ENCODE results near the gene AP3B1. TPM values are rescaled to one million over a fixed set of nuclear protein-coding genes. Genes with fewer than 3 reads are reported as not detected.

The AP3B1 gene
- total RNA-seq, 2 experiments from 2014 or later, result 32.5 to 39.5 TPM

- ChIA-PET CTCF (ENCODE audit: unreplicated experiment) (interaction anchor here (1.0 kb wide), 1 partner anchor 14 kb away, joined by 3 read pairs; no protein-coding TSS in a partner anchor), POLR2A (interaction anchor here (0.8 to 1.0 kb wide), 3 partner anchors 16 to 80 kb away, joined by 3 read pairs; no protein-coding TSS in a partner anchor)
- no peaks in the 10 kb centered on the region for H3K9me2 ChIP-seq (ENCODE audit: insufficient read depth, low read length)
- H3K79me2 ChIP-seq (ENCODE audit: insufficient read depth, low read depth, low read length), result no peaks in the 10 kb centered on the region
- H3K27ac ChIP-seq (ENCODE audit: low read depth, low read length, poor library complexity, severe bottlenecking), result no peak overlapping the region
- H3K9me3 ChIP-seq (ENCODE audit: low read length), result no peaks in the 10 kb centered on the region
- BruUV-seq (replicated peaks), result no TSS peak
- intact Hi-C loops (cut with micrococcal nuclease; ENCODE audit: unreplicated experiment), result no loop called here
- no peaks in the 10 kb centered on the region for H3K36me3 ChIP-seq (ENCODE audit: insufficient read depth, low read length)
- no peak overlapping the region for H3K4me2 ChIP-seq (ENCODE audit: low read length)
- H4K20me1 ChIP-seq (ENCODE audit: insufficient read depth, low read length), result no peaks in the 10 kb centered on the region
- no peak for TF ChIP-seq EZH2phosphoT487 (IDR thresholded peaks at IDR 0.05; ENCODE audit: borderline replicate concordance, low read depth, low read length)
- no peak for TF ChIP-seq CTCF (conservative IDR thresholded peaks at IDR 0.05; ENCODE audit: low read length)
- no peak overlapping the region for H2AFZ ChIP-seq (ENCODE audit: low read length)
- H3K4me3 ChIP-seq (ENCODE audit: low read depth, low read length, poor library complexity, severe bottlenecking), result no peak overlapping the region
- no peaks in the 10 kb centered on the region for H3K4me1 ChIP-seq (ENCODE audit: insufficient read depth, low read length, poor library complexity, severe bottlenecking)
- DNase-seq (ENCODE audit: low spot score), result no peak
Observed at GRCh38 chr5:77970891-77971290, 323.6 kb downstream of the AP3B1 start.

GRCh38 chr5:77963795-77964194, 330.7 kb downstream of the AP3B1 start:
- Histone ChIP-seq H3K9me3 (ENCODE audit: low read length) (no peaks in the 10 kb centered on the region), H2AFZ (ENCODE audit: low read length) (no peak overlapping the region), H3K4me1 (ENCODE audit: insufficient read depth, low read length, poor library complexity, severe bottlenecking) (no peaks in the 10 kb centered on the region), H3K79me2 (ENCODE audit: insufficient read depth, low read depth, low read length) (no peaks in the 10 kb centered on the region), H3K9me2 (ENCODE audit: insufficient read depth, low read length) (no peaks in the 10 kb centered on the region), H3K4me2 (ENCODE audit: low read length) (no peak overlapping the region), H3K27ac (ENCODE audit: low read depth, low read length, poor library complexity, severe bottlenecking) (no peak overlapping the region), H3K36me3 (ENCODE audit: insufficient read depth, low read length) (no peaks in the 10 kb centered on the region), H4K20me1 (ENCODE audit: insufficient read depth, low read length) (no peaks in the 10 kb centered on the region), H3K4me3 (ENCODE audit: low read depth, low read length, poor library complexity, severe bottlenecking) (no peak overlapping the region)
- POLR2A ChIA-PET, result no interaction called here
- no peak for DNase-seq (ENCODE audit: low spot score)
- CTCF ChIA-PET (ENCODE audit: unreplicated experiment), result interaction anchor here (0.6 kb wide), 1 partner anchor 179 kb away, joined by 3 read pairs; no protein-coding TSS in a partner anchor
- TF ChIP-seq CTCF (conservative IDR thresholded peaks at IDR 0.05; ENCODE audit: low read length), result no peak
- no peak for TF ChIP-seq EZH2phosphoT487 (IDR thresholded peaks at IDR 0.05; ENCODE audit: borderline replicate concordance, low read depth, low read length)
- intact Hi-C loops (cut with micrococcal nuclease; ENCODE audit: unreplicated experiment), result no loop called here
- no TSS peak for BruUV-seq (replicated peaks)

GRCh38 chr5:77960863-77961396, 333.6 kb downstream of the AP3B1 start:
- no peaks in the 10 kb centered on the region for H4K20me1 ChIP-seq (ENCODE audit: insufficient read depth, low read length)

More at GRCh38 chr5:77960863-77961396, 333.6 kb downstream of the AP3B1 start:
- H3K79me2 ChIP-seq (ENCODE audit: insufficient read depth, low read depth, low read length), result no peaks in the 10 kb centered on the region
- CTCF ChIA-PET (ENCODE audit: unreplicated experiment), result no interaction called here
- POLR2A ChIA-PET, result no interaction called here
- BruUV-seq (replicated peaks), result no TSS peak
- H3K27ac ChIP-seq (ENCODE audit: low read depth, low read length, poor library complexity, severe bottlenecking), result no peak overlapping the region
- H3K4me2 ChIP-seq (ENCODE audit: low read length), result no peak overlapping the region
- intact Hi-C loops (cut with micrococcal nuclease; ENCODE audit: unreplicated experiment), result no loop called here
- H3K9me2 ChIP-seq (ENCODE audit: insufficient read depth, low read length), result no peaks in the 10 kb centered on the region
- no peak for TF ChIP-seq EZH2phosphoT487 (IDR thresholded peaks at IDR 0.05; ENCODE audit: borderline replicate concordance, low read depth, low read length)
- TF ChIP-seq CTCF (conservative IDR thresholded peaks at IDR 0.05; ENCODE audit: low read length), result no peak
- H3K4me1 ChIP-seq (ENCODE audit: insufficient read depth, low read length, poor library complexity, severe bottlenecking), result no peaks in the 10 kb centered on the region
- H3K9me3 ChIP-seq (ENCODE audit: low read length), result no peaks in the 10 kb centered on the region
- no peak overlapping the region for H2AFZ ChIP-seq (ENCODE audit: low read length)
- no peak overlapping the region for H3K4me3 ChIP-seq (ENCODE audit: low read depth, low read length, poor library complexity, severe bottlenecking)
- DNase-seq (ENCODE audit: low spot score), result no peak
- H3K36me3 ChIP-seq (ENCODE audit: insufficient read depth, low read length), result no peaks in the 10 kb centered on the region

All from OCI-LY7 (cell line).